Cardiac muscle cell (in vitro differentiated cells and primary cell): ENCODE data around the gene GGA1. TPM values are rescaled to one million over a fixed set of nuclear protein-coding genes. Genes with fewer than 3 reads are reported as not detected.

ENCODE experiments used
- DNase-seq, 2 donors: peaks; one replicate each; pipeline versions ENCODE4 v3.0.0 to v3.0.0-alpha.2; 2010 to 2017; ENCODE audit warnings: low read depth in 1 of 2, low spot score in 1 of 2
- H3K27ac ChIP-seq: fragments of 200-600 bp; sonication (generic); 2 replicates; pipeline ENCODE4 v1.5.1; 2016
- H3K27me3 ChIP-seq: fragments of 200-600 bp; sonication (generic); 2 replicates; pipeline ENCODE4 v1.6.0; 2016; ENCODE audit warnings: control low read depth
- H3K36me3 ChIP-seq: fragments of 200-600 bp; sonication (generic); 2 replicates; pipeline ENCODE4 v1.5.1; 2016; ENCODE audit warnings: control low read depth
- H3K4me1 ChIP-seq: fragments of 200-600 bp; sonication (generic); 2 replicates; pipeline ENCODE4 v1.8.1; 2017; ENCODE audit warnings: low read depth, mild to moderate bottlenecking, mixed run types
- H3K4me3 ChIP-seq: fragments of 200-600 bp; sonication (generic); 2 replicates; pipeline ENCODE4 v1.5.1; 2016; ENCODE audit warnings: mild to moderate bottlenecking
- H3K9me3 ChIP-seq: fragments of 200-600 bp; sonication (generic); 2 replicates; pipeline ENCODE4 v1.5.1; 2017; ENCODE audit warnings: low read depth, mild to moderate bottlenecking, control low read depth
- CTCF ChIP-seq: IDR thresholded peaks from 2 replicates; pipeline ENCODE4 v1.5.1; 2012; ENCODE audit warnings: low read depth, mild to moderate bottlenecking, low read length
- polyA plus RNA-seq: library from polyadenylated mRNA; unstranded; fragments of >200 nt; fragmentation: Nextera tagmentation; extraction: Ambion mirVana; gene quantifications from 2 replicates; pipeline ENCODE4 v1.2.1, GENCODE V29; 2016
- total RNA-seq: library from RNA; depleted of rRNA; stranded (reverse); fragments of >200 nt; gene quantifications from 2 replicates; pipeline ENCODE4 v1.2.3, GENCODE V29; 2016

GGA1 gene
- total and polyA plus RNA-seq, 2 experiments from 2014 or later, result 82.6 to 114 TPM

GRCh38 chr22:37632174-37633088, 23.8 kb downstream of the GGA1 start:
- H3K36me3 ChIP-seq, result peaks cover 6% of the 10 kb centered on the region
- H3K27ac ChIP-seq, result peak overlapping the region; percentile 91
- no peak for DNase-seq
- no peaks in the 10 kb centered on the region for H3K9me3 ChIP-seq
- no peak overlapping the region for H3K4me3 ChIP-seq
- H3K4me1 ChIP-seq, result peaks cover 30% of the 10 kb centered on the region
- H3K27me3 ChIP-seq, result no peaks in the 10 kb centered on the region
- no peak for TF ChIP-seq CTCF

- no peaks in the 10 kb centered on the region for H3K27me3 ChIP-seq
- H3K4me1 ChIP-seq, result peaks cover 30% of the 10 kb centered on the region
- H3K36me3 ChIP-seq, result peaks cover 6% of the 10 kb centered on the region
- peak in 1 of 2 donors; percentile 14 for DNase-seq
- no peaks in the 10 kb centered on the region for H3K9me3 ChIP-seq
- no peak overlapping the region for H3K4me3 ChIP-seq
- no peak for TF ChIP-seq CTCF
- H3K27ac ChIP-seq, result peak overlapping the region; percentile 91
Observed at GRCh38 chr22:37633089-37633624, 24.5 kb downstream of the GGA1 start.

GRCh38 chr22:37633625-37634416, 25.2 kb downstream of the GGA1 start:
- peak; percentile 13 for TF ChIP-seq CTCF
- Histone ChIP-seq H3K27me3 (no peaks in the 10 kb centered on the region), H3K4me3 (no peak overlapping the region)

GRCh38 chr22:37634417-37634924, 25.8 kb downstream of the GGA1 start:
- Histone ChIP-seq H3K27ac (peak overlapping the region; percentile 91), H3K36me3 (peaks cover 3% of the 10 kb centered on the region), H3K27me3 (no peaks in the 10 kb centered on the region), H3K4me1 (peaks cover 30% of the 10 kb centered on the region), H3K4me3 (no peak overlapping the region), H3K9me3 (no peaks in the 10 kb centered on the region)
- DNase-seq, result no peak
- TF ChIP-seq CTCF, result peak; percentile 25

More at GRCh38 chr22:37633625-37634416, 25.2 kb downstream of the GGA1 start:
- H3K9me3 ChIP-seq, result no peaks in the 10 kb centered on the region
- peaks cover 6% of the 10 kb centered on the region for H3K36me3 ChIP-seq
- peak overlapping the region; percentile 91 for H3K27ac ChIP-seq
- peak; percentile 88 to 96 for DNase-seq
- H3K4me1 ChIP-seq, result peaks cover 30% of the 10 kb centered on the region

- Histone ChIP-seq H3K27ac (peak overlapping the region; percentile 91), H3K9me3 (no peaks in the 10 kb centered on the region)
Observed at GRCh38 chr22:37635157-37635556, 26.5 kb downstream of the GGA1 start.

More at GRCh38 chr22:37635157-37635556, 26.5 kb downstream of the GGA1 start:
- no peaks in the 10 kb centered on the region for H3K36me3 ChIP-seq
- DNase-seq, result no peak
- no peak overlapping the region for H3K4me3 ChIP-seq
- no peaks in the 10 kb centered on the region for H3K27me3 ChIP-seq
- peaks cover 34% of the 10 kb centered on the region for H3K4me1 ChIP-seq
- TF ChIP-seq CTCF, result no peak
